HG02870 (cell line): Measurements from ENCODE around the gene FCAMR.

Experiments used
- ATAC-seq: cut with Tn5 transposase; IDR thresholded peaks from one replicate; pipeline ENCODE4 v1.9.1; 2021; ENCODE audit warnings: mild to moderate bottlenecking, moderate library complexity; ENCODE audit not compliant: unreplicated experiment

The FCAMR gene, protein sequence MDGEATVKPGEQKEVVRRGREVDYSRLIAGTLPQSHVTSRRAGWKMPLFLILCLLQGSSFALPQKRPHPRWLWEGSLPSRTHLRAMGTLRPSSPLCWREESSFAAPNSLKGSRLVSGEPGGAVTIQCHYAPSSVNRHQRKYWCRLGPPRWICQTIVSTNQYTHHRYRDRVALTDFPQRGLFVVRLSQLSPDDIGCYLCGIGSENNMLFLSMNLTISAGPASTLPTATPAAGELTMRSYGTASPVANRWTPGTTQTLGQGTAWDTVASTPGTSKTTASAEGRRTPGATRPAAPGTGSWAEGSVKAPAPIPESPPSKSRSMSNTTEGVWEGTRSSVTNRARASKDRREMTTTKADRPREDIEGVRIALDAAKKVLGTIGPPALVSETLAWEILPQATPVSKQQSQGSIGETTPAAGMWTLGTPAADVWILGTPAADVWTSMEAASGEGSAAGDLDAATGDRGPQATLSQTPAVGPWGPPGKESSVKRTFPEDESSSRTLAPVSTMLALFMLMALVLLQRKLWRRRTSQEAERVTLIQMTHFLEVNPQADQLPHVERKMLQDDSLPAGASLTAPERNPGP

DNA sequence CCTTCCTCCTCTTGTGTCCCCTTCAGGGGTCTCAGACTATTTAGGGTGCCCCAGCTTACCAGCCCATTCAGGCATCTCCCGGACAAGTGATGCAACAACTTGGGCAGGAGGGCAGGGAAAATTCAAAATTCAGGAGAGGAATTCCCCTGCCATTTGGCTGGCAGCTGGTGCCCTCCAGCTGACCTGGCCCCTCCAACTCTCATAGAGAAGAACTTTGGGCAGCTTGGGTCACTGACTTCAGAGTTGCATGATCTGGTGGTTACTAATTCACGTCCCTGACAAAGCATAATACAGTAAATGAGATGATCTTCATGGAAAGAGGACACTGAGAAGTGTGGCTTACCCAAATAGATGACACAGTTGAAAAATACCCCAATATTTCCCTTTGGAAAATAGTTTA lies at the start of gene FCAMR:
Gene FCAMR, minus strand, starts transcription at position 15 of the 400 bp plus-strand sequence. CDS start 335 bp downstream, outside the sequence.
- ATAC-seq: no peak

DNA sequence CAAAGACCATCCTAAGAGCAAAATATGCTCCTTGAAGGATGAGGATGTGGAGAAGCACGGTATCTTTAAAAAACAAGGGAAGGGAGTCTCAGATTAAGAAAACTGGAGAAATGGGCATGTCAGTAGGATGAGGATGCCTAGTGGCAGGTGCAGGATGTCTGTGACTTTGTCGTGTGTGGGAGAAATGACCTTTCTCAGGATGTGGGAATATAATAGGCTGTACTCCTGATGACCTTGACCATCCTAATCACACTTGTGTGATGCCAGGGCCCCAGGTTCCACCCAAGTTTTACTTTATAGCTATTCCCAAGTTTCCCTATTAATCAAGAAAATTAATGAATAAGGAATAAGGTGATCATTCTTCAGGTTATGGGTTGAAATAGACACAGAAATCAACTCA lies 49.4 kb upstream of the FCAMR start:
- no peak for ATAC-seq

DNA sequence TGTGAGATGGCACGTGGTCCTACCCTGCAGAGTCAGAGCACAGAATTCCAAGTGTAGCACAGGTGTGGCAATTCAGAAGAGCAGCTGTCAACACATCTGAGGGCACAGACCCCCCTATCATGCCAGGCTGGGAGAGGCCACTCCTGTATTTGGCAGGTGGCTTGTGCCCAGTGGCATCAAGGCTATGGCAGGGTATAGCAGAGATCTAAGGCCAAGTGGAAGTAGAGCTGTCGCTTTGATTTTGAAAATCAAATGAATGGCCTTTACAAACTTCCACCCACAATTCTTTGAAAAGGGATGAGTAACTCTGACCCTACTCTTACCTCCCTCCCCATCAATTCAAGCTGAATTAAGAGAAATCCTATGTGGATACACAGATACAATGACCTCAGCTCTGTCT lies 48.9 kb upstream of the FCAMR start:
- no peak for ATAC-seq

DNA sequence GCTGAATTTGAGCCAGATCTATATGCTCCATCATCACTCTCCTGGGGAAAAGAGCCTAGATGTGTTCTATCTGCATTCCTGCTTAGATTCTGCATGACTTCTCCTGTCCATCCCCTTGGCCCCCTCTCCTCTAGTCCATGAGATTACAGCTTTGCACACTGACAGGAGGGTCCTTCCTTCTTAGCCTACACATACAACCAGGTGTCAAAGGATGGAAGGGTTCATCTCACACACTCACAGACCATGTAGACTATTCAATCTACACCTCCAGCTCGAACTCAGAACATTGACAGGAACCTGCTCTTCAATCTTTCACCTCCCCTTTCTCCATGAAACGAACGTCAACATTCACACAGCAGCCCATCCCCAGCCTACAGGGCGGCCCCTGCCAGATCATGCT lies 48.4 kb upstream of the FCAMR start:
- ATAC-seq: no peak

DNA sequence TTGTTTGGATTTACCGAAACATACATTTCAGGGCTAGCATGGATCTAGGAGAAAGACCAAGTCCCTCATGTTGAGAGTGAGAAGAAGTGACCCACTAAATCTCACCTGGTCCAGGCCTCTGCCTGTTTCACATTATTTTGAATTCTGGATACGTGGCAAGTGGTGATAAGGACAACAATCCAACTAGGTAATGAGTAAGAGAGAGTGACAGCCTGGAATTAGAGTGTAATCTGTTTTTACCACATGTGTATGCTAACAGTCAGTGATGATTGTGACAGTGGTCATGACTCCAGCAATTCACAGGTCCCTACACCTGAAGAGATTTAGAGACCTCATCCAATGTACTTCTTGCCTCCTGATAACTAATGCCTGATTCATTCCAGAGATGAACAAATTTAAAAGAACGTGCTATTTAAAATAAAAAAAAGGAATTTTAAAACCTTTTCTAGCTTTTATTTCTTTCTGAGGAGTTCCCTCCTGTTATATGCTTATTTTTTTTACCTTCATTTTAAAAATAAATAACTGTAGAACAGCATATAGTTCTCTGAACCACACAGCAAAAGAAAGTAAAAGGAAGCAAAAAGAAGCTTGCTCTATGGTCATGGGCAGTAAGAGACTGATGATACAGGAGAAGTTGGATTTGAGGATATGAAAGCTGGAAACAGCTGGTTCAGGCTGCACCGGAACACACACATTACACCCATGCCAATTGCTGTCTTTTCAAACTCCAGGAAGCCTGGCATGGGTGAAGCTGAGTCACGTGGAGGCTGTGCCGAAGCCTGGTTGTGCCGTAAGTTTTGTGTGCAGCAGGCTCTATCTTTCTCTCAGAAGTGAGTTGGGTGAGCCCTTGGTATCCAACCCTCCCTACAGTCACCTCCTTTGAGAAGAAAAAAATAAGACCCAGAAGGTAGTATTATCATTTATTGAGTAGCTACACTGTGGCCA lies 47.6 kb upstream of the FCAMR start:
- ATAC-seq: no peak

DNA sequence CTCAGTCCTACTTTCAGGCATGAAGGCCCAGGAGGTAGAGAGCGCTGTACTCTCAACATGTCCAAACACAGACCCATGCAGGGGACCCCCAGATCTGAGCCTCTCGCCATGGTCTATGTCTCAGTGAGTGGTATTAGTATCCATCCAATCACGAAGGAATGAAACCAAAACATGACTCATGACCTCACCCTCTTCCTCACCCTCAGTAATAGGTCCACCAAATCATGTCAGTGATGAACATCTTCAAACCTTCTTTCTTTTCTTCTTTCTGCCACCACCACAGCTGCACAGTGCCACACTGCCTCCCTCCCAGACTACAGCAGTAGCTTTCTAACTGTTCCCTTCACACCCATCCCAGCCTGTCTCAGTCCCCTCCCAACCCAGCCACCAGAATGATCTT lies 45.5 kb upstream of the FCAMR start:
- ATAC-seq: no peak

DNA sequence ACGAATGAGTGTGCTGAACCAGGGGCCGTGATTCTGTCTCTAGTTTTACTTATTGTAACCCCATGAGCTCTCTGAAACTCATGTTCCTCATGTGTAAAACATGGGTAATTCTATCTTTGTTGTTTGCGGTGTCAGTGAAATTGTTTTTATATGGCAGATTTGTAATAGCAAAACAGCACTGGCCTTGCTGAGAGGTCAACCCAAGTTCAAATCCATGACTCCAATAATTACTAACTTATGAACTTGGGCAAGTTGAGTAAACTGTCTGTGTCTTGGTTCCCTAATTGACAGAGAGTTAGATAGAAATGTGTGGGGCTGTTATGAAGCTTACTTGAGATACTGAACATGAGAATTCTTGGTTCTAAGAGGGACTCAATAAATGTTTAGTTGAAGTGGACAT lies 44.5 kb upstream of the FCAMR start:
- no peak for ATAC-seq

DNA sequence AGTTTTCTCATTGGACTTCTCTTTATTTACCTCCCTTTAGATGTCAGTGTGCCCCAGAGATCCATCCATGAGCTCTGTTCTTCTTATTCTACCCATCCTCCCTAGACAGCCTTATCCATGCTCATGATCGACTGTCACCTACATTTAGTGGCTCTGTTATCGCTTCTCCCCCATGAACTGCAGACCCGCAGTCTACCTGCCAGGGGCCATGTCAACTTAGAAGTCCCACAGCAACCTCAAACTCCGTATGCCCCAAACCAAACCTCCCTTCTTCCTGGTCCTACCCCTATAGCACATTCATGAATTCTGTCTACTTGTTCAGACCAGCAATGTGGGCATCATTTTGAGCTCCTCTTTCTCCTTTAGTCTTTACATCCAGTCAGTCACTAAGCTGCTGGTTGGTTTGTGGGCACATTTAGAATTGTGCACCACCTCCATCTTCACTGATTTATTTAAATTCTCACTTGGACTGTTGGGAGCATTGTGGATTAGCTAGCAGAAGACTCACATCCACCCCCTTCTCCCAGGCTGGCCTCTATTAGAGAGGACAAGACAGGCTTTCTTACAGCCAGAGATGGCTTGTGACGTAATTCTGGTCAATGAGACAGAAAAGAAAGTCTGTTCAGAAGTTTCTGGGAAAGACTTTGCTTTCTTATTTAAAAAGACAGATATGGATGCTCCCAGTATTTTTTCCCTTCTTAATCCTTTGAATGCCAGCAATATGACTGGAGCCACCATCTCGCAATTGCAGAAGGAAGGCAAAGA lies 43.2 kb upstream of the FCAMR start:
- ATAC-seq: no peak

DNA sequence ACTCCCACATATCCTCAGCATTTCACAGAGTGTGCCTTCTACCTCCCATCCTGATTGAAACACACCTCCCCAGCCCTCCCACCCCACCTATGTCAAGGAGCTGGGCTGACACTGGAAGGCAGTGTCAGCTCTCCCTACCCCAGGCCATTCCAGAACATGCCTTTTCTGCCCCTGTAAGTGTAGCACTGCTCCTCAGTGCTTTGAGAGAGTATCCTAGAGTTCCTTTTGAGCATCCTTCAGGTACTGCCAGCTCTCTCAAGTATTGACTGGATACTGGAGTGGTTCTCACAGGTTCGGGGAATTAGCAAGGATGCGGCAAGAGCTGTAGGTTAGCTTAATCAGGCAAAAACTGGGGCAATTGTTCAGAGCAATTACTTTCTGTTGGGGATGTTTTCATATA lies 40.5 kb upstream of the FCAMR start:
- no peak for ATAC-seq

DNA sequence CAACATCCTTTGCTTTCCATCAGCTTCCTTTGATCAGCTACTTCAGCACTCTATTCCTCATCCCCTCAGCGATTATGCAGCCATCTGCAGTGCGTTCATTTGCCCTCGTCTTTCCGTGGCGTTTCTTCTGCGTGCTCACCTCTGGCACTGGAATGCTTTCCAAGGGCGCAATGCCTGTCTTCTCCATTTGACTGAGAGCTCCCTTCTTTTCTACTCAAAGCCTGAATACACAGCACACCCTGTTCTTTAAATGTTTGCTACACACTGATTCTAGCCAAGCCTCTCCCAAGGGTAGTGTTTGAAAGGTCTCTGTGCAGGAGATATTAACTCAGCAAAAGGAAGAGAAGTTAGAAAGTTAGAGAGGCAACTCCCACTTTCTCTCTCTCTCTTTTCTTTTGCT lies 39.7 kb upstream of the FCAMR start:
- ATAC-seq: no peak

DNA sequence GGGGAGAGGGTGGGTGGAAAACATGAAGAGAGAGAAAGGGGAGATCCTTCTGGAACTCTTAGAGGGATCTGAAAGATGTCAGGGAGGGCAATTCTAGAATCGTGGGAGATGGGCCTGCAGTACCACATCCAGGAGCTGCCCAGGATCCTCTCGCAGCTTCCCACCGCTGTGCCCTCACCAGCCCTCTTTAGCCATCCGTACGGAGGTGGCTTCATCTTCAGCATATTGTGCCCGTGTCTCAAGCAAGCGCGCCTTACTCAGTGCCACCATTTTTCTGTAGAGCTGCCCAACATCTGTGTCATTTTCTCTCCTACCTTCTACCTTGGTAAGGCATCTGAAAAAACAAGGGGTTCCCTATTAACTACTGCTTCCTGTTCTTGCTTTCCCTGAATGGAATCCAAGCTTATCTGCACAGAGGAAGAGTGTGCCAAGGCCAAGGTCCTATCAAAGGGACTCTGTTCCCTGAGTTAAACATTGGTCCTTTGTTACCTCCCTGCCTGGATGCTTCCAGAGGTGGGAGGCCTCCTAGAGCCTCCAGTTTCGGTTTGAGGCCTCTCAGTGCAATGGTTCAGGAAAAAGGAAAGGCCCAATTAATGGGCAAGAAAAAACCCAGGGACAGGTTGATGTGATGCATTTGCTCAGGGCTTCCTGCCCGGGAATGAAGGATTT lies 39.1 kb upstream of the FCAMR start:
- ATAC-seq: no peak

DNA sequence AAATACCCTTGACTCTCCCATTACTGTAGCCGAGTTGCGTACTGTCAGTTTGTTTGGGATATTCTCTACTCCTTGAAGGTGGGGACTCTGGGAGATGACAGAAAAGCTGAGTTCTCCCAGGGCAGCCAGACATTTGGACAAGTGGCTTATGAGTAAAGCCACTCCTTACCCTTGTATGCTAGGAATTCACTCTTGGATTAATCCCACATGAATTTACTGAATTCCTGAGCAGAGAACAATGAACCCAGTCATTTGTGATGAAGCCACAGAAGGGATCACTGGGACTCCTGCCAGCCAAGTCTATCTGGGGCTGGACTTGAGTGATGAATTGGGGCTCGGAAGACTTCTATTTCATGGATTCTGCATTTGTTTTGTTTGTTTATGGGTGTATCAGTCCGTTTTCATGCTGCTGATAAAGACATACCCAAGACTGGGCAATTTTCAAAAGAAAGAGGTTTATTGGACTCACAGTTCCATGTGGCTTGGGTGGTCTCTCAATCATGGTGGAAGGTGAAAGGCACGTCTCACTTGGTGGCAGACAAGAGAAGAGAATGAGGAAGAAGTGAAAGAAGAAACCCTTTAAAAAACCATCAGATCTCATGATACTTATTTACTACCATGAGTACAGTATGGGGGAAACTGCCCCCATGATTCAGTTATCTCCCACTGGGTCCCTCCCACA lies 37.2 kb upstream of the FCAMR start:
- ATAC-seq: no peak

DNA sequence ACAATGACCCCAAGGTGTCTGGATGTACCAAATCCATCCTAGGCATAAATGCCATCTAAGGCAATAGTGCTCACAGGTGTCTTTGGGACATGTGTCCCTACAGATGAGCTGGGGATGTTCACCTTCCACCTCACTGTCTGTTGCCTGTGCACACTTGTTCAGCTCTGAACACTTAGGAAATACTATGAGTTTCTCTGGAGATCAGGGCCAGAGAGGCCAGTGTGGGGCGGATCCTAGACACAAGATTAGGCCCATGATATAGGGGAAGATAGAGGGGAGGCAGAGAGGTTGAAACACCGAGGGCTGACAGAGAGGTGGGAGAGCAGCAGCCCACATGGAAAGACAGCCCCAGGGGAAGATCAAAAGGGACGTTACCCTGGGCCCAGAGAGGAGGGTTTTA lies 36.7 kb upstream of the FCAMR start:
- no peak for ATAC-seq

DNA sequence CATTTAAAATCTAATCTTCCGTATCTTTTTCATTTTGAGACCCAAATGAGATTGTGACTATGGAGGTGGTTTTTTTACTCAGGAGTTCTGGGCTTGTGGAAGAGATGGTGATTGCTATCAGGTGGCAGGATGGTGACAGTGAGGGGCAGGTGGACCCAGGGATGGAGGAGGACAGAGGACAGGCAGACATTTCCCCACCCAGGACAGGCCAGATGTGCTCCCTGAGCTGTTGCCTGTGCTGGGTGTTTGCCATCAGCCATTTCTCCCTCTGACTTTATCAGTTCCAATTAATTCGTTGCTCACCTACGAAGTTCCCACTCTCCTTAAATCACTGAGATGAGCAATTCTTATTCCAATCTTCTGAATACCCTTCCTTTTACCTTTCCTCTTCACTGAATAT lies 35.8 kb upstream of the FCAMR start:
- ATAC-seq: no peak

DNA sequence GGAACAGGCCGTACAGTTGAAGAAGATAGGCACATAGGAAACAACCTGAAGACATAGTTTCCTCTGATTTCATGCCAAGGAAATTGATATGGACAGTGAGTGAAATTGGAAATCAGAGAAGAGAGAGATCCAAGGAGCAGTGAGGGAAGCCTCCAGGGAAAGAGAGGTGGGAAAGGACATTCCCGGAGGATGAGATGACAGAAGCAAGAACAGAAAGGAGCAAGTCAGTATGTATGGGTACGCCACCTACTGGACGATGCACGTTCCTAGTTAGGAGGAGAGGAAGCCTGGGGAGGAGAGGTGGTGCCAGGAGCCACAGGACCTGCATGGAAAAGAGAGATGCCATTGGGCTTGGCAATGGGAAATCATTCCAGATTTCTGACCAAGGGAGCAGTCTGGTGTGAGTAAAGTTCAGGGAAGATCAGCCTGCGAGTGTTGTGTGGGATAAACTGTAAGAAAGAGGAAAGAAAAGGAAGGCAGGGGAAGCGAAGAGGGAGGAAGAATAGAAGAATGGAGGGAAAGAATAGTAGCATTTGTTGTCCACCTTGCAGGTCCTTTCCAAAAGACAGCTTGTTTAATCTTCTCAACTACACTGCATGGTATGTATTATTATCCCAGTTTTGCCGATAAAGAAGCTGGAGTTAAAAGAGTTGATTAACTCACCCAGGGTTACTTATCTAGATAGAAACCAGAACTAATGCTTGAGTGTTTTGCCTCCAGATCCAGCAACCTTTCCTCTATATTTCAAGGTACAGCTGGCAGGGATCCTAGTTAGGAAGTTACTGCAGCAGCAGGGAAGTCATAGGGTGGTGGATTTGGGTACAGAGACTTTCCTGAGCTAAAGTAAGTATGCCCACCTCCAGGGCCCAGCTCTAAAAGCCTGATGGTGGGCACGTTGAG lies 34.9 kb upstream of the FCAMR start:
- no peak for ATAC-seq

DNA sequence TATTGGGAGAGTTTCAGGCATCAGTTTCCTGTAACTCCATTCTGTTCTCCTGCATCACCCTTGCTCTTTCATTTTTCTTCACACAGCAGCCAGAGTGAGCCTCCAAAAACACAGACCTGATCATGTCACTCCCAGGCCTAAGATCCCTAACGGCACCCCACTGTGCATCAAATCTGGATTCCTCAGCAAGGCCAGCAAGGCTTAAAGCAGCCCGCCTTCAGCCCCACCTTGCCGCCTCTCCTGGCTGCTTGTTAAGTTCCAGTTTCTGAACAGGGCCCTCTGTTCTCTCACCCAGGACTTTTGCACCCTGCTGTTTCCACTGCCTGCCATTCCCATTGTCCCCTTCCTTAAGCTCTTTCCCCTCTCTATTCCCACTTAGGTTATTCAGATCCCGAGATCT lies 33.0 kb upstream of the FCAMR start:
- ATAC-seq: no peak

DNA sequence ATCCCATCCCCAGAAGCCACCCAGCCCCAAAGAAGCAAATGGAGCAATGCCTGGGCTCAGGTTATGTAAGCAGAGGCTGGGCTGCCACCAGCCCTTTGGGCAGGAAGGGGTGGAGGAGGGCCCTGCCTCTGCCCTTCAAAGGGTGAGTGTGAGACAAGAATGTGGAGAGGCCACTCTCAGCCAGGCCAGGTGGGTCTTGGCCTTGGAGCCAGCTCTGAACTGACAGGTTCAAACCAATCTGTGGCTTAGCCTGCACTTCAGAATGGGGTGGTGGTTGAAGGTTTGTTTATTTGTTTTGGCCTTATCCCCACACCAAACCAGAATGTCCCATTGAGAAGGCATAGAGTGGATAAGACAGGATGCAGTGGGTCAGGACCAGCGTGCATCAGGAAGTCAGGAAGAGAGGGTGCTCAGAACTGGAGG lies 32.5 kb upstream of the FCAMR start:
- ATAC-seq: no peak

DNA sequence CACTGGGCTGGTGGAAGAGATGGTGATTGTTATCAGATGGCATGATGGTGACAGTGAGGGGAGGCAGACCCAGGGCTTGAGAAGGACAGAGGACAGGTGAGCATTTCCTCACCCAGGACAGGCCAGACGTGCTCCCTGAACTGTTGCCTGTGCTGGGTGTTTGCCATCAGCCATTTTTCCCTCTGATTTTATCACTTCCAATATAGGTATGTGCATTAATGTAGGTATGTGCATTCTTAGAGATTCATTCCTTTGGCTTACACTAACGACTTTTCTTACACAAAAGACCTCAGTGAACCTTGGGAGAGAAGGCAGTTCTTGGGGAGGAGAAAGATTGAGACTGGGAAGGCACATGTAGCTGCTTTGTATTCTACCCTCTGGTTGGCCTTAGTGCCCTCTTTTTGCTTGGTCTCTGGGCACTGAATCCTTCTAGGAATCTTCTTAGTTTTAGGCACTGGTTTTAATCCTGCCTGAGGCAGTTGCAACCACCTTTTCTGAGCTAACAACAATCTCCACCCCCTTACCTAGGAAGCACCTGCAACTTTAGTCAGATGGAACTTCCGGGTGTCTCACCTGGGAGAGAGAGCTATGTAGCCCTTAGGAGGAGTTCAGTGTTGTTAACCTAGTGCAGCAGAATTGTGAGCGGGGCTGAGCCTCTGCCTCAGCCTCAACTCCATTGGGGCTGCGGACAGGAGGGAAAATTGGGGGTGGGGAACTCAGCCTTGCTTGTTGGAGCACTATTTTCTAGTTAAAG lies 31.4 kb upstream of the FCAMR start:
- no peak for ATAC-seq
